HG02678 (cell line): ENCODE results near the gene ARSB.
"Not testable (repeated sequence)": the region's sequence is repeated elsewhere in the genome, so short reads cannot be mapped to it uniquely, and the experiment has no call there.

ENCODE experiments used
- ATAC-seq: cut with Tn5 transposase; IDR thresholded peaks from one replicate; pipeline ENCODE4 v1.9.1; 2021; ENCODE audit warnings: mild to moderate bottlenecking, moderate library complexity; ENCODE audit not compliant: unreplicated experiment

ARSB gene

DNA sequence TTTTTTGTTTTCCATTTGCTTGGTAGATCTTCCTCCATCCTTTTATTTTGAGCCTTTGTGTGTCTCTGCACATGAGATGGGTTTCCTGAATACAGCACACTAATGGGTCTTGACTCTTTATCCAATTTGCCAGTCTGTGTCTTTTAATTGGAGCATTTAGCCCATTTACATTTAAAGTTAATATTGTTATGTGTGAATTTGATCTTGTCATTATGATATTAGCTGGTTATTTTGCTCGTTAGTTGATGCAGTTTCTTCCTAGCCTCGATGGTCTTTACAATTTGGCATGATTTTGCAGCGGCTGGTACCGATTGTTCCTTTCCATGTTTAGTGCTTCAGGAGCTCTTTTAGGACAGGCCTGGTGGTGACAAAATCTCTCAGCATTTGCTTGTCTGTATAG, 133.2 kb downstream of the ARSB start:
- ATAC-seq = not testable (repeated sequence)

DNA sequence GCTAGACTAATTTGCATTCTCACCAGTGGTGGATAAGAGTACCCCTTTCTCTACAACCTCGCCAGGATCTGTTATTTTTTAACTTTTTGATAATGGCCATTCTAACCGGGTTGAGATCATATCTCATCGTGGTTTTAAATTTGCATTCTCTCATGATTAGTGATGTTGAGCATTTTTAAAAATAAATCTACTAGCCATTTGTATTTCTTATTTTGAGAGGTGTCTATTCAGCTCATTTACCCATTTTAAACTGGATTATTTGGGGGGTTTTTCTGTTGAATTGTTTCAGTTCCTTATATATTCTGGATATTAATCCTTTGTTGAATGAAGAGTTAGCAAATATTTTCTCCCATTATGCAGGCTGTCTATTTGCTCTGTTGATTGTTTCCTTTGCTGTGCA, 139.6 kb downstream of the ARSB start:
- no peak for ATAC-seq

- ATAC-seq = no peak
Measured at GRCh38 chr5:78843436-78843835, 141.7 kb downstream of the ARSB start.

- no peak for ATAC-seq
Measured at GRCh38 chr5:78841767-78842166, 143.3 kb downstream of the ARSB start.

DNA sequence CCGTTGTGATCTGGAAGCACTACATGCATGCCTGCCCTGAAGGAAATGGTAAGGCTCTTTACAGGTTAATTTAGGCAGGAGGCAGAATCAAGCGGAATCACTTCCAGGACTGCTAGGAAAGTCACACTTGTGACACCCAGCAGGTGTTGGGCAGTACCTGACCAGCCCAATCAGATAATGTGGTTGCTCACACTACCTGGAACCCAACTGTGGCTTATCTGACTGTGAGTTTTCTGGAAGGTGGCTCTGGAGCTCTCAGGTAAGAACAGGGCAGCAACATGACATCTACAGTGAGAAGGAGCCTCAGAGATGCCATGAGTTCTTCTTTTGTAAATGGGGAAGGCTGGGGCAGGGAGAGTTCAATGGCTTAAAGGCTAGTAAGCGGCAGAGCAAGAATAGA, 146.4 kb downstream of the ARSB start:
- no peak for ATAC-seq

- no peak for ATAC-seq
Measured at GRCh38 chr5:78837836-78838235, 147.3 kb downstream of the ARSB start.

DNA sequence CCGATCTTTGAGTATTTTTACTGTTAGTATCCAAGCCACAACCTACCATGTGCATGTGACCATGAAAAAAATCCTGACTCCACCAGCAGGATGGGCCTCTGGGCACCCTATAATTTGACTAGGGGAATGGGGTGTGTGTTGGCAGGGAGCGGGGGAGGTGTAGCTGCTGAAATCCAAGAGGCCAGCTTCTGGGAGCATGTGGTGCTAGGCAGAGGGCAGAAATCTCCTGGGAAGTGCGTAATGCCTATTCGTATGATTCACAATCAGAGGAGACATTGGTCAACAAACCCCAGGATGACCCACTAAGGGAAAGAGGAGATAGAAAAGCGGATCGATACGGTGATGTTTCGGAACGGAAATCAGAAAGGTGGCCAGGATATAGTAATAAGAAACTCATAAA, 149.9 kb downstream of the ARSB start:
- ATAC-seq = no peak

DNA sequence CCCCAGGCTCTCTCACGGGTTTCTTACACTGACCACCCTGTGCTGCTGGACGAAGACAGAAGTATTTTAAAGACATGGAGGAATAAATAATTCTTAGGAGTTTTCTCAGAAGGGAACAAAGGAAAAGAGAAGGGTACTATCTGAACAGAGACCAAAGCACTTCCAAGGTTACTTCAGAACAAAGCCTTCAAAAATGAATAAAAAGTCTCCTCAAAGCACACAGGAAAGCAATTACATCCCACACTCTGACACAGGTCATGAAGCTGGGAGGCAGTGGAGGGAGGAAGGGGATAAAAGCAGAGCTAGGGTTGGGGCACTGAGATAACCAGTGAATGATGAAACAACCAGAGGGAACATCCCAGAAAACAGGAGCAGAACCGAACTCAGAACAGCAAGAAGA, 151.8 kb downstream of the ARSB start:
- ATAC-seq = no peak

DNA sequence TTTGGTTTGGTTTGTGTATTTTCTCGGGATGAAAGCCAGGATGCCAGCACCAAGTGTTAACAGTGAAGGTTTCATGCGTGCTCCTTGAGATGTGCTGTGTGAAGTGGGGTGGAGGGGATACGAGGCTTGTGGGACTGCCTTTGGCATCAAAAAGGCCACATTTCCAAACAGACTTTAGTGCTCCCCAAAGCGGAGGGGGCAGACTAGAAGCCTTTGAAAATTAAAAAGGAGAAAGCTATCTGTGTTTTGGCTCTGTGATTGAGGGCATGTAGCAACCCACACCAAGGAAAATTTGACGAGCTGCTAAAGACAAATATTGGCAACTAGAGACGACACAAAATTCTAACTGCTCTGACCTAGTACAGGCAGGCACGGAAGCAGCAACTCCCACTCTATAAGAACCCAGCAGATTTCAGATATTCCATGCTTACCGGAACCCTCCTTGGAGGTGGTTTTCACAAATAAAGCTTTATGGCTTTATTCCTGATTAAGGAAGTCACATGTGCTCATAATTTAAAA, 154.5 kb downstream of the ARSB start:
- ATAC-seq = no peak

DNA sequence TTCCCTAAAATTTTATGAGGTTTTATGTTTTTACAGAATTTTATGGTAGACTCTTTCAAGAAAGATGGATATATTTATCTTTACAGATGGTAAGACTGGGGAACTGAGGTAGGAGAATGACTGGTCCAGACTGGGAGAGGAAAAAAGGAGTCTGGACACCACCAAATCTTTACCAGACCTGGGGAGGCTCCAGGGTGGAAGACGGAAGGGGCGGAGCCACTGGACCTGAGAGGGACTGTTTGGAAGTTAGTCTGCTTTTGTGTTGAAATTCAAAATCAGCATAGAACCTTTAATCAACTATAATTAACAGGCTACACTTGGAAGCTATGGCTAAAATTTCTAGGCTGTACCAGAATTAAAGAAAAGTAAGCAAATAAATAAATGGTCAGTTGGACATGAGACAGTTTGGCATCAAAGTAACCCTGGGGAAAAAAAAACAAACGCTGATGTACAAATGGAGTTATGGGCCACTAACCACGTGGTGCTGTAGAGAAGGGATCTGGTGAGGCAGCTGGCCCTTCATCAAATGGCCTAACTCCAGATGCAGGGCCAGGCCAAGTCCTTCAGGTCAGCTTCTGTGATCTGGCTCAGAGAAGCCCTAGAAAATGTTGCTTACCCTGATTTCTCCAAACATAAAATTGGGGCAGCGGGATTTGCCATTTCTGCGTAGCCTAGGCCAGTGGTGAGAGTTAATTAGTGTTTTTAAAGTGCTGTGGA, 155.1 kb downstream of the ARSB start:
- ATAC-seq = no peak

- no peak for ATAC-seq
Measured at GRCh38 chr5:78827725-78828124, 157.4 kb downstream of the ARSB start.

DNA sequence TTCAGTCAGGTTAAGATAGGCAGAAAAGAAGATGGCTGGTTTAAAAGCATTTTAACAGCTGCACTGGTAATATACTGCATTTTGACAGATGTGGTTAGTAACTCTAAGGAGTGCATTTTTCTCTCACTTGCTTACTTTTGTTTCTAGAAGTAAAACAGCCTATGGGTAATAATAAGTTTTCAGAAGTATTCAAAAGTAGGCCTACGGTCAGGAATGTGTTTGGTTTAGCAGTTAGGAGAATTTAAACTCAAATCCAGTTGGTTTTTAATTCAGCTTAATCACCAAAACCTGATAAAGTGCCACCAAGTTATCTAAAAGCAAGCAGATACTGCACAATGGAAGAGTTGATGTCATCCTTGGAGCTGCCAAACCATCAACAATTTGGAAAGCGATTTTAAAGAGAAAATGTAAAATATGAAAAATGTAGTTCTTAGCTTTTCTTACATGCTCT, 160.3 kb downstream of the ARSB start:
- no peak for ATAC-seq

GRCh38 chr5:78823196-78823595, 161.9 kb downstream of the ARSB start:
- ATAC-seq = no peak

- ATAC-seq = no peak
Measured at GRCh38 chr5:78821536-78822021, 163.5 kb downstream of the ARSB start.

DNA sequence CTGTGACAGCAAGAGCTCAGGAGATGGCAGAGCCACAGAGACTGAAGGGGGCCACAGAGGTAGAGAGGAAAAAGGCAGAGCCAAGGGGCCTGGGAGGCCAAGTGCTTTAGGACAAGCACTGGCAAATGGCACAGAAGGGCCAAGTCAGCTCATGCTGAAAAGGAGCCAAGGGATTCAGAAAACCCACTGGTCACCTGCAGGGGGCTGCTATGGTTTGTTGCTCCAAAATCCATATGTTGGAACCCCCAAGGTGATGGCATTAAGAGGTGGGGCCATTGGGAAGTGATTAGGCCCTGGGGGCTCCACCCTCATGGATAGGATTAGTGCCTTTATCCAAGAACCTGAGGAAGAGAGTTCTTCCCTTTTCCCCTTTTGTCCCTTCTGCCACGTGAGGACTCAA, 165.4 kb downstream of the ARSB start:
- no peak for ATAC-seq

DNA sequence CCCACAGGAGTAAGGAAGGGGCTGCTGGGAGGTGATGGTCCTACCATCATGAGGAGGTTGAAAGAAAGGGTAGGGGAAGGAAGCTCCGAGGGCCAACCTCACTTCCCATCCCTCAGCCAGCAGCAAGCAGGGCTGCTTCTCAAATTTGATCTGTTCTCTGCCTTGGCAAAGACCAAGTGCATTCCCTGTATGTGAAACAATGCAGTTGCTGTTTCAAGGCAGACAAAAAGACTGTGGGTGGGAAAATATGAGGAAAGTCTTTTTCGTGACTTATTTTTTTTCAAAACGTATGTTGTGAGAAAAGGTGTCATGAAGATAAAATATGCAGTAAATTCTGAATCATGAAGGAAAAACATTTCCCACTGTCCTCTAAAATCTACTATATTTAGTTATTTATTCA, 165.9 kb downstream of the ARSB start:
- ATAC-seq = no peak

GRCh38 chr5:78816143-78816765, 168.9 kb downstream of the ARSB start:
- ATAC-seq = no peak

GRCh38 chr5:78813906-78814530, 171.1 kb downstream of the ARSB start:
- no peak for ATAC-seq

GRCh38 chr5:78813286-78813685, 171.8 kb downstream of the ARSB start:
- no peak for ATAC-seq

- no peak for ATAC-seq
Measured at GRCh38 chr5:78811866-78812265, 173.2 kb downstream of the ARSB start.

DNA sequence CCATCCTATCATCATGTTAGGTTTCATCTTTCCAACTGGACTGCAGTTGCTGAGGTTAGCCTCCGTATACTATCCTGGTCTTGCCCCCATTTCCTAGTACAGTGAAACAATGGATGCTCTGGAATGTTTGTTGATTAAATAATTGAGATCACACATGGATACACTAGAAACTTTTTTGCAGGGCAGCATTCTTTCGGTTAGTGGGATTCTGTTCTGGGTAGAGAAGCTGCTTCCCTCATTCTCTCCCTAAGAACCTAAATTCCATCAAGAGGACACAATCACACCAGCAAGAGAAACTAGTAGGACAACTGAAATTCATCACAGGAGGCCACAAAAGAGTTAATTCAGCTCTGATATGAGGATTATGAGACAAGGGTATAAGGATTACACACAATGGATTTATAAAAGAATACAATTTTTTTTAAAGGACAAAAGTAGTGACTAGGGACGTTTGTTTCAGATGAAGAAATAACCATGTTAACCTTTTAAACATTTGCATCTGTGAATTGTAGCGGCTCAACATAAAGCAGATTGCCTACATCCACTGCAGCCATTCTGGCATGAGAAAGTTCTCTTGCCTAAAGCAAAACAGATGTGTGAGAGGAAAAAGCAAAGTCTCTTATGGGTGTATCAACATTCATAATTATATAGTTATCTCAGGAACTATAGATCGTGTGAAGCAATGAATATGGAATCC, 173.8 kb downstream of the ARSB start:
- ATAC-seq = no peak
